Activated CD4-positive, alpha-beta memory T cell treated with anti-CD3 and anti-CD28 coated beads for 36 hours (primary cell): Measurements from ENCODE around the gene SFT2D3. TPM values are rescaled to one million over a fixed set of nuclear protein-coding genes. Genes with fewer than 3 reads are reported as not detected.

Source experiments
- CTCF ChIA-PET: fragments of 350-600 bp; sonication (Branson Sonifier 250); formaldehyde crosslinking; loops from one replicate; lab custom pipeline; 2021; ENCODE audit warnings: antibody characterized with exemption, inconsistent platforms; lab: Charles Lee
- POLR2A ChIA-PET: fragments of 350-600 bp; sonication (Branson Sonifier 250); formaldehyde crosslinking; loops from one replicate; lab custom pipeline; 2021; ENCODE audit warnings: antibody characterized with exemption; lab: Charles Lee
- DNase-seq: peaks from one replicate; pipeline ENCODE4 v3.0.0-alpha.2; 2020
- H3K27ac Mint-ChIP-seq: one replicate; pipeline ENCODE4 v1.8.0; 2021; ENCODE audit warnings: mixed read lengths
- H3K27me3 Mint-ChIP-seq: one replicate; pipeline ENCODE4 v1.8.0; 2021; ENCODE audit warnings: mixed read lengths
- H3K36me3 Mint-ChIP-seq: one replicate; pipeline ENCODE4 v1.8.0; 2021; ENCODE audit warnings: mixed read lengths
- H3K4me1 Mint-ChIP-seq: one replicate; pipeline ENCODE4 v1.8.0; 2021; ENCODE audit warnings: low read depth, mixed read lengths
- H3K4me3 Mint-ChIP-seq: one replicate; pipeline ENCODE4 v1.8.0; 2021; ENCODE audit warnings: mild to moderate bottlenecking, mixed read lengths
- H3K9me3 Mint-ChIP-seq: one replicate; pipeline ENCODE4 v1.8.0; 2021; ENCODE audit warnings: mixed read lengths
- intact Hi-C: fragments of 100-400 bp; cut with micrococcal nuclease; formaldehyde crosslinking; loops from one replicate; pipeline ENCODE4 v1.15.1; 2023
- total RNA-seq, 2 experiments: library from RNA; stranded (reverse); gene quantifications; one replicate each; pipeline ENCODE4 v1.2.3, GENCODE V29; 2021

SFT2D3 gene
- total RNA-seq, 2 experiments from 2014 or later = 3.1 to 3.6 TPM

DNA sequence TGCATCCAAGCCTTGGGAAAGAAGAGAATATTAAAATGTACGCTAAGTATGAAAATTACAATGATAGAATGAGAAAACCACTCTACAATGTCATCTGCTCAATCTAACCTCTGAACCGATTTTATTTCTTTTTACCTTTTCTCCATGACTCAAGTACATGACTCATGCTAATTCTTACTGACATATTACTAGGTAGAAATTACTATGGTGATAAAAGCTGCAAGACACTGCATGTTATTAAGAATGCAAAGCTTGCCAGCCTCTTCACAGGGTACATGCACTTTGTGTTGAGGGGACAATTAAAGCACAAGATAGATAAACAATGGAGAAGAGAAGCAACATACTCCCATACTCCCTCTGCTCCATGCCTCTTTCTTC is 20.7 kb downstream of the SFT2D3 start:
- H3K27ac Mint-ChIP-seq = no peak overlapping the region
- DNase-seq = no peak

GRCh38 chr2:127722807-127723206 is 21.5 kb downstream of the SFT2D3 start:
- H3K36me3 Mint-ChIP-seq = peaks cover 46% of the 10 kb centered on the region
- intact Hi-C loops = no loop called here
- H3K27me3 Mint-ChIP-seq = no peaks in the 10 kb centered on the region
- no peak overlapping the region for H3K4me3 Mint-ChIP-seq
- CTCF ChIA-PET = no interaction called here
- H3K27ac Mint-ChIP-seq = no peak overlapping the region
- H3K9me3 Mint-ChIP-seq = no peaks in the 10 kb centered on the region
- peaks cover 5% of the 10 kb centered on the region for H3K4me1 Mint-ChIP-seq
- DNase-seq = no peak
- POLR2A ChIA-PET = no interaction called here

More for the DNA sequence above, 20.7 kb downstream of the SFT2D3 start:
- POLR2A ChIA-PET = no interaction called here
- H3K9me3 Mint-ChIP-seq = no peaks in the 10 kb centered on the region
- H3K27me3 Mint-ChIP-seq = no peaks in the 10 kb centered on the region
- no peak overlapping the region for H3K4me3 Mint-ChIP-seq
- intact Hi-C loops = no loop called here
- H3K4me1 Mint-ChIP-seq = peaks cover 5% of the 10 kb centered on the region
- peaks cover 46% of the 10 kb centered on the region for H3K36me3 Mint-ChIP-seq
- CTCF ChIA-PET = no interaction called here

GRCh38 chr2:127726158-127726880 is 25.0 kb downstream of the SFT2D3 start:
- ChIA-PET CTCF (no interaction called here), POLR2A (interaction anchor here (0.6 kb wide), 1 partner anchor 262 kb away, joined by 3 read pairs; no protein-coding TSS in a partner anchor)
- Mint-ChIP-seq H3K9me3 (no peaks in the 10 kb centered on the region), H3K4me1 (peaks cover 5% of the 10 kb centered on the region), H3K27me3 (no peaks in the 10 kb centered on the region), H3K27ac (no peak overlapping the region), H3K36me3 (peaks cover 29% of the 10 kb centered on the region), H3K4me3 (no peak overlapping the region)
- no peak for DNase-seq
- intact Hi-C loops = no loop called here

- no peak overlapping the region for H3K4me3 Mint-ChIP-seq
- ChIA-PET POLR2A (no interaction called here), CTCF (no interaction called here)
- no peak for DNase-seq
- intact Hi-C loops = no loop called here
- H3K27me3 Mint-ChIP-seq = no peaks in the 10 kb centered on the region
- H3K27ac Mint-ChIP-seq = no peak overlapping the region
- peaks cover 12% of the 10 kb centered on the region for H3K4me1 Mint-ChIP-seq
- peaks cover 11% of the 10 kb centered on the region for H3K36me3 Mint-ChIP-seq
- no peaks in the 10 kb centered on the region for H3K9me3 Mint-ChIP-seq
Observed at GRCh38 chr2:127733113-127733815, 32.0 kb downstream of the SFT2D3 start.

- ChIA-PET POLR2A (no interaction called here), CTCF (no interaction called here)
- Mint-ChIP-seq H3K27me3 (no peaks in the 10 kb centered on the region), H3K9me3 (no peaks in the 10 kb centered on the region), H3K4me1 (peaks cover 19% of the 10 kb centered on the region), H3K27ac (no peak overlapping the region), H3K4me3 (no peak overlapping the region), H3K36me3 (peaks cover 14% of the 10 kb centered on the region)
- intact Hi-C loops = no loop called here
- DNase-seq = no peak
Observed at GRCh38 chr2:127733816-127734537, 32.7 kb downstream of the SFT2D3 start.

GRCh38 chr2:127735044-127735443 is 33.7 kb downstream of the SFT2D3 start:
- CTCF ChIA-PET = no interaction called here
- DNase-seq = no peak
- intact Hi-C loops = loop anchor here (5.0 kb wide), 1 partner anchor 33 kb away; the partner anchor contains the start of gene SFT2D3
- H3K36me3 Mint-ChIP-seq = peaks cover 18% of the 10 kb centered on the region
- H3K4me3 Mint-ChIP-seq = no peak overlapping the region
- H3K9me3 Mint-ChIP-seq = no peaks in the 10 kb centered on the region
- no peaks in the 10 kb centered on the region for H3K27me3 Mint-ChIP-seq
- H3K4me1 Mint-ChIP-seq = peaks cover 28% of the 10 kb centered on the region
- POLR2A ChIA-PET = no interaction called here
- no peak overlapping the region for H3K27ac Mint-ChIP-seq

DNA sequence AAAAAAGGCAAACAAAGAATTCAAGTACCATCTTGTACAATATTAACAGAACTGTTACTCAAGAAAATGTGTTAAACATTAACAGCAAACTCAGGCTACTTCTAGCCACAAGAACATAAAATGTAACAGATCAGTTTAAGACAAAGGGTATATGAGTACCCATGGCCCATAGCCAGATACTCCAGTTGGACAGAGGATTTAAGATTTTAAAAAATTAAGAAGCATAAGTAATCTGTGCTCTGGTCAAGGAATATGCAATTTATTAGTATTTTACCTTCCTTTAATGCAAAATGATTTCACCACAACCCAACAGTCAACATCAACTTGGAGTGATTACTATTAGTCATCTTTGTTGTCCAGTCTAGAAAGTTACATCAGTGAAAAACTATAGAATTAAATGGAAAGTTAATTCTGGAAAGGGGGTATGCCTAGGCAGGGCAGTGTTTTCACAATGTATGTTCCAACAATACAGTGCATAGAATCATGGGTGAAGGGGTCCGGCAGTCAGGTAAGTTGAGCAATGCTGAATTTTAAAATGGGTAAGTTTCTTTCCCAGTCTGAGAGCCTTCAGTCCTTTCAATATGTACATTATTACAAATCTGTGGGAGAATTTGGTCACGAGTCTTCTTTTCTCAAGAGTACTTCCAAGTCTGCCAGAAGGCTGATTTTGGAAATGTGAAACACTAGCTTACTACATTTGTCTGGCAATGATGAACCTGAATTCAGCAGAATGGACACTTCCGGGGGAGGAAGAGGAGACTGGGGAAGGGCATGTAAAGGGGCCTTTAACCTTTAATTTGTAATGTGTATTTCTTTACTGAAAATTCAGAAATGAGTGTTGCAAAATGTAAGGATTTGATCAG is 34.5 kb downstream of the SFT2D3 start:
- Mint-ChIP-seq H3K36me3 (peaks cover 21% of the 10 kb centered on the region), H3K27me3 (no peaks in the 10 kb centered on the region), H3K4me1 (peaks cover 31% of the 10 kb centered on the region), H3K9me3 (no peaks in the 10 kb centered on the region), H3K27ac (no peak overlapping the region), H3K4me3 (no peak overlapping the region)
- ChIA-PET POLR2A (no interaction called here), CTCF (no interaction called here)
- intact Hi-C loops = loop anchor here (5.0 kb wide), 1 partner anchor 33 kb away; the partner anchor contains the start of gene SFT2D3
- no peak for DNase-seq

DNA sequence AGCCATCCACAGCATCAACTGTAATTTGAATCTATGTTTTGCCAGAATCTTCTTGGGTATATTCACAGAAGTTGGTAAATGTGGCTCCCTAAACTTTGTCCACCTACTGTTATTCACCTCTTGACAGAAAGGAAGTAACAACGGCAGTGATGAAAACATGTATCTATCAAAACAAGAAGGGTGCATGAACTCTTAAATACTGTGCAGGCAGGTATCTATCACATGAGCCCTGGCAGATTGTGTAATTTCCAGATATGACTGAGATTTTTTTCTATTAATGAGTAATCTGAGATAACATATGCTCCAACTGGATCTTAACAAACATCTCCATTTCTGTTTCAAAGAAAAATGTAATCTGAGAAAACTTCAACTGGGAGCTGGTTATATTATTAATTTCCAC is 36.6 kb downstream of the SFT2D3 start:
- no peak overlapping the region for H3K4me3 Mint-ChIP-seq

GRCh38 chr2:127739800-127740199 is 38.5 kb downstream of the SFT2D3 start:
- intact Hi-C loops = loop anchor here (2.0 to 5.0 kb wide), 2 partner anchors 37 to 71 kb away; partner anchors contain the start of genes SFT2D3 and WDR33
- DNase-seq = no peak
- Mint-ChIP-seq H3K36me3 (peaks cover 34% of the 10 kb centered on the region), H3K9me3 (no peaks in the 10 kb centered on the region), H3K4me1 (peaks cover 48% of the 10 kb centered on the region), H3K4me3 (no peak overlapping the region), H3K27ac (peak overlapping the region; percentile 62), H3K27me3 (no peaks in the 10 kb centered on the region)
- POLR2A ChIA-PET = no interaction called here
- CTCF ChIA-PET = interaction anchor here (0.7 kb wide), 2 partner anchors 83 to 131 kb away, joined by 3 read pairs; no protein-coding TSS in a partner anchor

More for the DNA sequence above, 36.6 kb downstream of the SFT2D3 start:
- intact Hi-C loops = loop anchor here (2.0 to 5.0 kb wide), 2 partner anchors 36 to 73 kb away; partner anchors contain the start of genes SFT2D3 and WDR33
- CTCF ChIA-PET = no interaction called here
- H3K27me3 Mint-ChIP-seq = no peaks in the 10 kb centered on the region
- no peak for DNase-seq
- H3K27ac Mint-ChIP-seq = peak overlapping the region; percentile 34
- H3K36me3 Mint-ChIP-seq = peaks cover 27% of the 10 kb centered on the region
- H3K9me3 Mint-ChIP-seq = no peaks in the 10 kb centered on the region
- POLR2A ChIA-PET = no interaction called here
- peaks cover 33% of the 10 kb centered on the region for H3K4me1 Mint-ChIP-seq

DNA sequence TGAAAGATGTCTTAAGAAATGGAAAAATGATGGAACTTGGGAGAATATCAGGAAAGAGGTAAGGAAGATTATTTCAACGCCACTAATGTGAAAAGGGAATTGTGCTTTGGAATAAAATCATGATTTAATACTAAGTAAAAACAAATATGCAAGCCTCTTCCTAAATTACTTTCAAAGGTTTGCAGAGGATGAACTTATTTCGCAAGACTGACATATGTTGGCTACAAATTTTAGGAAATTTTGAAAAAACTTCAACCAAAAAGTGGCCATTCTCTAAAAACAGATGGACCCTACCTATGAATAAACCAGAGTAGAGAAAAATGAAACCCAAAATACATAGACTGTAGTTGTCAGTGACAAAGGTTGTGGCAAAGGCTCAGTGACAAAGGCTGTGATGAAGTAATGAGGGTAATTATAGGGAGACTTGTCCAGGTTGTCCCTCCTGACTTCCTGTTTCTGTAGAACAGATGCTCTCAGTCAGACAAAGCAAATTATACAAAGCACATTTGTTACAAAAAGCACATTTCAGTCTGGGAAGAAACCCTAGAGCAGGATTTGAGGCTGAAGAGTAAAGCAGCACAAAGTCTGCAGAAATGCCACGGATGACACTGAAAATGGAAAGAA is 39.5 kb downstream of the SFT2D3 start:
- intact Hi-C loops = no loop called here
- CTCF ChIA-PET = no interaction called here
- no peak overlapping the region for H3K27ac Mint-ChIP-seq
- no peak for DNase-seq
- H3K27me3 Mint-ChIP-seq = no peaks in the 10 kb centered on the region
- no peak overlapping the region for H3K4me3 Mint-ChIP-seq
- POLR2A ChIA-PET = no interaction called here
- peaks cover 36% of the 10 kb centered on the region for H3K36me3 Mint-ChIP-seq
- no peaks in the 10 kb centered on the region for H3K9me3 Mint-ChIP-seq
- H3K4me1 Mint-ChIP-seq = peaks cover 48% of the 10 kb centered on the region

- intact Hi-C loops = no loop called here
Observed at GRCh38 chr2:127743477-127744026, 42.3 kb downstream of the SFT2D3 start.

More at GRCh38 chr2:127743477-127744026, 42.3 kb downstream of the SFT2D3 start:
- Mint-ChIP-seq H3K27me3 (no peaks in the 10 kb centered on the region), H3K9me3 (no peaks in the 10 kb centered on the region), H3K4me3 (no peak overlapping the region), H3K4me1 (peaks cover 33% of the 10 kb centered on the region), H3K27ac (no peak overlapping the region), H3K36me3 (peaks cover 41% of the 10 kb centered on the region)
- POLR2A ChIA-PET = no interaction called here
- DNase-seq = no peak
- CTCF ChIA-PET = no interaction called here
